AG09309 (cell line): ENCODE results near the gene NSG1.

ENCODE experiments used
- DNase-seq: peaks from one replicate; pipeline ENCODE4 v3.0.0-alpha.2; 2010; ENCODE audit warnings: low read depth
- H3K4me3 ChIP-seq: 2 replicates; pipeline ENCODE4 v1.5.1; 2011; ENCODE audit warnings: mild to moderate bottlenecking, low read depth, low read length, moderate library complexity; ENCODE audit not compliant: control insufficient read depth
- TF ChIP-seq, protein P1 (sequence below): IDR thresholded peaks from 2 replicates; pipeline ENCODE4 v1.5.1; 2011; ENCODE audit warnings: mild to moderate bottlenecking, low read depth, low read length, inconsistent platforms; ENCODE audit not compliant: insufficient read depth, control insufficient read depth; ENCODE audit errors: missing control alignments

Gene NSG1

GRCh38 chr4:4358093-4358854 is 28.6 kb upstream of the NSG1 start:
- TF ChIP-seq, protein P1, sequence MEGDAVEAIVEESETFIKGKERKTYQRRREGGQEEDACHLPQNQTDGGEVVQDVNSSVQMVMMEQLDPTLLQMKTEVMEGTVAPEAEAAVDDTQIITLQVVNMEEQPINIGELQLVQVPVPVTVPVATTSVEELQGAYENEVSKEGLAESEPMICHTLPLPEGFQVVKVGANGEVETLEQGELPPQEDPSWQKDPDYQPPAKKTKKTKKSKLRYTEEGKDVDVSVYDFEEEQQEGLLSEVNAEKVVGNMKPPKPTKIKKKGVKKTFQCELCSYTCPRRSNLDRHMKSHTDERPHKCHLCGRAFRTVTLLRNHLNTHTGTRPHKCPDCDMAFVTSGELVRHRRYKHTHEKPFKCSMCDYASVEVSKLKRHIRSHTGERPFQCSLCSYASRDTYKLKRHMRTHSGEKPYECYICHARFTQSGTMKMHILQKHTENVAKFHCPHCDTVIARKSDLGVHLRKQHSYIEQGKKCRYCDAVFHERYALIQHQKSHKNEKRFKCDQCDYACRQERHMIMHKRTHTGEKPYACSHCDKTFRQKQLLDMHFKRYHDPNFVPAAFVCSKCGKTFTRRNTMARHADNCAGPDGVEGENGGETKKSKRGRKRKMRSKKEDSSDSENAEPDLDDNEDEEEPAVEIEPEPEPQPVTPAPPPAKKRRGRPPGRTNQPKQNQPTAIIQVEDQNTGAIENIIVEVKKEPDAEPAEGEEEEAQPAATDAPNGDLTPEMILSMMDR = no peak
- H3K4me3 ChIP-seq = no peak overlapping the region
- DNase-seq = no peak

DNA sequence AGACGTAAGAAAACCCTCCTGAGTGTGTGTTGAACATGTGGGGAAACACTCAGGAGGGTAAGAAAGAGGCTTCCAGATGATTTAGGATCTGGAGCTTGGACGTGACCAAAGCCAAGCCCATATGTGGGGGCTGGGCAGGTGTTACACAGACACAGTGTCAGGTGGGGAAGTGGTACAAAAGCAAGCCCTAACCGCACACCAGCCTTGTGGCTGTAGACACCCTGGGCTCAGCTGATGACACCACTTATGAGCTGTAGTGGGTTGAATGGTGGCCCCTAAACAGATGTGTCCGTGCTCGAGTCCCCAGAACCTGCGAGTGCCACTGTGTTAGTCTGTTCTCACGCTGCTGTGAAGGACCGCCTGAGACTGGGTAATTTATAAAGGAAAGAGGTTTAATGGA is 25.0 kb upstream of the NSG1 start:
- no peak for DNase-seq
- TF ChIP-seq, protein P1 = no peak
- H3K4me3 ChIP-seq = no peak overlapping the region

- no peak for DNase-seq
- TF ChIP-seq, protein P1 = no peak
- no peak overlapping the region for H3K4me3 ChIP-seq
Measured at GRCh38 chr4:4362991-4363697, 23.8 kb upstream of the NSG1 start.

DNA sequence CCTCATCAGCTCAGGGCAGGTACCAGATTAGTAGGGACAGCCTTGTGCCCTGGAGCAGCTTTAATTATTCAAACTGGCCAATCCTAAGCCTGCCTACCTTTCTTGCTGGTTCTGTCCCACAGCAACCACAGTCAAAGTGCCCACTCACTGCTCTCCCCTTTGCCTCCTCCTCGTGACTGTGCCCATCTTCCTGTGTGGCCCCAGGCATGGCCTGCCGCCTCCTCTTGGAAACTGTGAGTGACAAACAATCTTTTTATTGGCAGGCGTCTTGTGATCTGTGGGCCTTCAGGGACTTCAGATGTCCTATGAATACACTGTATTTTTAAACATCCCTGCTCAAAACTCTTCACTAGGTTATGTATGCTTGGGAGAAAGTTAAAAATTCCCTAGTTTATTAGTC is 22.8 kb upstream of the NSG1 start:
- no peak for DNase-seq
- no peak overlapping the region for H3K4me3 ChIP-seq
- TF ChIP-seq, protein P1 = no peak

DNA sequence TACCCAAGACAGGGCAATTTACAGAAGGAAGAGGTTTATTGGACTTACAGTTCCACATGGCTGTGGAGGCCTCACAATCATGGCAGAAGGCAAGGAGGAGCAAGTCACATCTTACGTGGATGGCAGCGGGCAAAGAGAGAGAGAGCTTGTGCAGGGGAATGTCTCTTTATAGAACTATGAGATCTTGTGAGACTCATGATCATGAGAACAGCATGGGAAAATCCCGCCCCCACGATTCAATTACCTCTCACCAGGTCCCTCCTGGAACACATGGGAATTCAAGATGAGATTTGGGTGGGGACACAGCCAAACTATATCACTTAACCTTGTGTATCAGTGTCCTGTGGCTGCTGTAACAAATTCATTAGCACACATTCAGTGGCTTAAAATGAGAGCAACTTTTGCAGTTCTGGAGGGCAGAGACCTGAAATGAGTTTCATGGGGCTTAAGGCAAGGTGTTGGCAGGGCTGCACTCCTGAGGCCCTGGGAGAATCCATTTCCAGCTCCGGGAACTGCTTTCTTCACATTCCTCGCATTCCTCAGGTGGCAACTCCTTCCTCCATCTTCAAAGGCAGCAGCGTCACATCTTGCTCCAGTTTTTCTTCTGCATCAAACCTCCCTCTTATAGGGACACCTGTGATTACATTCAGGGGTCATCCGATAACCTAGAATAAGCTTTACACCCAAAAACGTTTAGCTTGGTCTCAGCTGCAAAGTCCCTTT is 22.3 kb upstream of the NSG1 start:
- TF ChIP-seq, protein P1 = no peak
- no peak for DNase-seq
- H3K4me3 ChIP-seq = no peak overlapping the region

GRCh38 chr4:4368809-4369580 is 17.9 kb upstream of the NSG1 start:
- TF ChIP-seq, protein P1 = no peak
- DNase-seq = no peak
- H3K4me3 ChIP-seq = no peak overlapping the region
